GM23338 (cell line): Measurements from ENCODE around the gene PRTFDC1. TPM values are rescaled to one million over a fixed set of nuclear protein-coding genes. Genes with fewer than 3 reads are reported as not detected.

Experiments
- ATAC-seq: fragments of 200-7000 bp; cut with Tn5 transposase; 3 replicates; pipeline ENCODE4 v1.9.1; 2020
- DNase-seq: peaks from one replicate; pipeline ENCODE4 v3.0.0-alpha.2; 2015; ENCODE audit warnings: low spot score
- H2AFZ ChIP-seq: fragments of 200-600 bp; sonication (generic); 2 replicates; pipeline ENCODE4 v1.8.0; 2016; ENCODE audit warnings: antibody characterized with exemption, mild to moderate bottlenecking, moderate library complexity
- H3F3A ChIP-seq: fragments of 200-600 bp; sonication (generic); replicated peaks from 2 replicates; pipeline ENCODE4 v1.8.0; 2017; ENCODE audit warnings: antibody characterized with exemption, mixed run types, low read depth
- H3K27ac ChIP-seq: fragments of 200-600 bp; sonication (generic); 2 replicates; pipeline ENCODE4 v1.6.1; 2016; ENCODE audit warnings: low read depth
- H3K27me3 ChIP-seq: fragments of 200-600 bp; sonication (generic); 2 replicates; pipeline ENCODE4 v1.8.0; 2016; ENCODE audit warnings: mild to moderate bottlenecking, mixed run types, moderate library complexity; ENCODE audit not compliant: insufficient read depth
- H3K36me3 ChIP-seq: fragments of 200-600 bp; sonication (generic); 2 replicates; pipeline ENCODE4 v1.8.0; 2016; ENCODE audit warnings: mild to moderate bottlenecking; ENCODE audit not compliant: insufficient read depth
- H3K4me1 ChIP-seq: fragments of 200-600 bp; sonication (generic); 2 replicates; pipeline ENCODE4 v1.8.0; 2016; ENCODE audit warnings: mild to moderate bottlenecking, moderate library complexity; ENCODE audit not compliant: insufficient read depth
- H3K4me2 ChIP-seq: fragments of 200-600 bp; sonication (generic); 2 replicates; pipeline ENCODE4 v1.7.1; 2017; ENCODE audit warnings: mixed run types
- H3K4me3 ChIP-seq: fragments of 200-600 bp; sonication (generic); 2 replicates; pipeline ENCODE4 v1.6.1; 2016; ENCODE audit warnings: mixed run types
- H3K79me2 ChIP-seq: fragments of 200-600 bp; sonication (generic); replicated peaks from 2 replicates; pipeline ENCODE4 v1.8.0; 2017; ENCODE audit warnings: mild to moderate bottlenecking; ENCODE audit not compliant: insufficient read depth
- H3K9me2 ChIP-seq: fragments of 200-600 bp; sonication (generic); 2 replicates; pipeline ENCODE4 v1.8.0; 2017; ENCODE audit not compliant: insufficient read depth
- H4K20me1 ChIP-seq: fragments of 200-600 bp; sonication (generic); replicated peaks from 2 replicates; pipeline ENCODE4 v1.8.0; 2017; ENCODE audit warnings: mild to moderate bottlenecking; ENCODE audit not compliant: insufficient read depth
- H3K27ac Mint-ChIP-seq: 2 replicates; pipeline ENCODE4 v1.8.0; 2020; ENCODE audit warnings: inconsistent platforms, mild to moderate bottlenecking, moderate library complexity, mixed read lengths
- H3K27me3 Mint-ChIP-seq: 3 replicates; pipeline ENCODE4 v1.8.0; 2022; ENCODE audit warnings: low read depth, mild to moderate bottlenecking, moderate library complexity, mixed read lengths, inconsistent platforms; ENCODE audit not compliant: insufficient read depth, poor library complexity
- H3K36me3 Mint-ChIP-seq: 3 replicates; pipeline ENCODE4 v1.8.0; 2021; ENCODE audit warnings: low read depth, mild to moderate bottlenecking, inconsistent platforms, moderate library complexity, mixed read lengths
- H3K4me1 Mint-ChIP-seq: 3 replicates; pipeline ENCODE4 v1.8.0; 2020; ENCODE audit warnings: mild to moderate bottlenecking, inconsistent platforms, mixed read lengths
- H3K4me3 Mint-ChIP-seq: 3 replicates; pipeline ENCODE4 v1.8.0; 2021; ENCODE audit warnings: moderate library complexity, mild to moderate bottlenecking, inconsistent platforms, mixed read lengths
- H3K9me3 Mint-ChIP-seq: 3 replicates; pipeline ENCODE4 v1.8.0; 2020; ENCODE audit warnings: moderate library complexity, mild to moderate bottlenecking, inconsistent platforms, mixed read lengths
- EZH2 ChIP-seq: fragments of 200-600 bp; sonication (generic); IDR thresholded peaks from one replicate; pipeline ENCODE4 v1.8.0; 2017; ENCODE audit warnings: antibody characterized with exemption, mild to moderate bottlenecking, low read depth; ENCODE audit not compliant: unreplicated experiment
- EZH2phosphoT487 ChIP-seq: fragments of 200-600 bp; sonication (generic); IDR thresholded peaks from one replicate; pipeline ENCODE4 v1.8.1; 2018; ENCODE audit warnings: antibody characterized with exemption; ENCODE audit not compliant: unreplicated experiment
- JUNB ChIP-seq: IDR thresholded peaks from one replicate; pipeline ENCODE4 v1.6.1; 2016; ENCODE audit warnings: antibody characterized with exemption; ENCODE audit not compliant: unreplicated experiment
- NANOG ChIP-seq: IDR thresholded peaks from 2 replicates; pipeline ENCODE4 v1.6.1; 2016; ENCODE audit warnings: antibody characterized with exemption, borderline replicate concordance
- POLR2AphosphoS5 ChIP-seq: IDR thresholded peaks from 2 replicates; pipeline ENCODE4 v1.6.1; 2016; ENCODE audit warnings: antibody characterized with exemption, low read depth
- ZNF114 ChIP-seq: fragments of 250-450 bp; sonication (Bioruptor Pico); IDR thresholded peaks from 2 replicates; pipeline ENCODE4 v1.5.0; 2020; ENCODE audit warnings: mild to moderate bottlenecking, moderate library complexity
- polyA plus RNA-seq: library from polyadenylated mRNA; unstranded; fragments of >200 nt; fragmentation: Nextera tagmentation; extraction: Ambion mirVana; gene quantifications from 2 replicates; pipeline ENCODE4 v1.2.1, GENCODE V29; 2016
- total RNA-seq: library from RNA; depleted of rRNA; stranded (reverse); fragments of >200 nt; shearing (Covaris generic); gene quantifications from 2 replicates; pipeline ENCODE4 v1.2.3, GENCODE V29; 2014
- TF ChIP-seq, protein P1 (sequence below): fragments of 250-450 bp; sonication (Bioruptor Pico); IDR thresholded peaks from 2 replicates; pipeline ENCODE4 v1.5.0; 2020; ENCODE audit warnings: mild to moderate bottlenecking, moderate library complexity
- TF ChIP-seq, protein P2 (sequence below), 2 experiments: fragments of 200-600 bp in 1 of 2; sonication (generic) in 1 of 2; conservative IDR thresholded peaks; 2 replicates each; pipeline versions ENCODE4 v1.5.1 to v1.6.1; 2016 to 2017; ENCODE audit warnings: antibody characterized with exemption in 2 of 2, low read depth in 2 of 2, mild to moderate bottlenecking in 2 of 2, moderate library complexity in 1 of 2
- TF ChIP-seq, protein P3 (sequence below): IDR thresholded peaks from 2 replicates; pipeline ENCODE4 v1.6.1; 2016; ENCODE audit warnings: antibody characterized with exemption

Gene PRTFDC1
- total and polyA plus RNA-seq, 2 experiments from 2014 or later: 7.9 to 9.1 TPM

DNA sequence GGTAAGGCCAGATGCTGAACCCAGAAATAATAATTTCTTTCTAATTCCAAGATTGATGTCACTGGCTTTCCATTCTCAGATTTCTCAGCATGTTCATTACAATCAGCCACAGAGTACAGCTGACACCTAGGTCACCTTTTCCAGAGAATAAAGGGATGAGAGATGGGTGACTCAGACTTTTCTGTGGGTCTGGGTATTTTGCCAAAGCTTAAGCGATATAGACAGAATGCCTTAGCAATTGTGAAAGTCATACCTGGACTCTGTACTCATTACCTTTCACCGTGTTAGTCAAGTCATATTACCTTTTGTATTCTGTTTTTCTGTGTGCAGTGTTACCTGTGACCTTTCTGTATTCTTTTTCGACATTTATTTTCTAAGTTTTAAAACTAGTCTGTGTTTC, 10.6 kb upstream of the PRTFDC1 start:
- no peak overlapping the region for H3K27ac ChIP-seq
- no peaks in the 10 kb centered on the region for H3K79me2 ChIP-seq
- Mint-ChIP-seq H3K4me1 (peaks cover 16% of the 10 kb centered on the region), H3K27ac (no peak overlapping the region), H3K27me3 (peaks cover 2% of the 10 kb centered on the region), H3K4me3 (no peak overlapping the region), H3K36me3 (no peaks in the 10 kb centered on the region), H3K9me3 (no peaks in the 10 kb centered on the region)
- DNase-seq: no peak
- no peaks in the 10 kb centered on the region for H3F3A ChIP-seq
- H3K4me3 ChIP-seq: no peak overlapping the region
- peaks cover 3% of the 10 kb centered on the region; the same call in 1 of the 2 replicates for H3K4me1 ChIP-seq
- H3K27me3 ChIP-seq: no peaks in the 10 kb centered on the region
- H3K36me3 ChIP-seq: no peaks in the 10 kb centered on the region
- H3K4me2 ChIP-seq: no peak overlapping the region
- H3K9me2 ChIP-seq: no peaks in the 10 kb centered on the region
- TF ChIP-seq JUNB: no peak
- TF ChIP-seq, protein P1, sequence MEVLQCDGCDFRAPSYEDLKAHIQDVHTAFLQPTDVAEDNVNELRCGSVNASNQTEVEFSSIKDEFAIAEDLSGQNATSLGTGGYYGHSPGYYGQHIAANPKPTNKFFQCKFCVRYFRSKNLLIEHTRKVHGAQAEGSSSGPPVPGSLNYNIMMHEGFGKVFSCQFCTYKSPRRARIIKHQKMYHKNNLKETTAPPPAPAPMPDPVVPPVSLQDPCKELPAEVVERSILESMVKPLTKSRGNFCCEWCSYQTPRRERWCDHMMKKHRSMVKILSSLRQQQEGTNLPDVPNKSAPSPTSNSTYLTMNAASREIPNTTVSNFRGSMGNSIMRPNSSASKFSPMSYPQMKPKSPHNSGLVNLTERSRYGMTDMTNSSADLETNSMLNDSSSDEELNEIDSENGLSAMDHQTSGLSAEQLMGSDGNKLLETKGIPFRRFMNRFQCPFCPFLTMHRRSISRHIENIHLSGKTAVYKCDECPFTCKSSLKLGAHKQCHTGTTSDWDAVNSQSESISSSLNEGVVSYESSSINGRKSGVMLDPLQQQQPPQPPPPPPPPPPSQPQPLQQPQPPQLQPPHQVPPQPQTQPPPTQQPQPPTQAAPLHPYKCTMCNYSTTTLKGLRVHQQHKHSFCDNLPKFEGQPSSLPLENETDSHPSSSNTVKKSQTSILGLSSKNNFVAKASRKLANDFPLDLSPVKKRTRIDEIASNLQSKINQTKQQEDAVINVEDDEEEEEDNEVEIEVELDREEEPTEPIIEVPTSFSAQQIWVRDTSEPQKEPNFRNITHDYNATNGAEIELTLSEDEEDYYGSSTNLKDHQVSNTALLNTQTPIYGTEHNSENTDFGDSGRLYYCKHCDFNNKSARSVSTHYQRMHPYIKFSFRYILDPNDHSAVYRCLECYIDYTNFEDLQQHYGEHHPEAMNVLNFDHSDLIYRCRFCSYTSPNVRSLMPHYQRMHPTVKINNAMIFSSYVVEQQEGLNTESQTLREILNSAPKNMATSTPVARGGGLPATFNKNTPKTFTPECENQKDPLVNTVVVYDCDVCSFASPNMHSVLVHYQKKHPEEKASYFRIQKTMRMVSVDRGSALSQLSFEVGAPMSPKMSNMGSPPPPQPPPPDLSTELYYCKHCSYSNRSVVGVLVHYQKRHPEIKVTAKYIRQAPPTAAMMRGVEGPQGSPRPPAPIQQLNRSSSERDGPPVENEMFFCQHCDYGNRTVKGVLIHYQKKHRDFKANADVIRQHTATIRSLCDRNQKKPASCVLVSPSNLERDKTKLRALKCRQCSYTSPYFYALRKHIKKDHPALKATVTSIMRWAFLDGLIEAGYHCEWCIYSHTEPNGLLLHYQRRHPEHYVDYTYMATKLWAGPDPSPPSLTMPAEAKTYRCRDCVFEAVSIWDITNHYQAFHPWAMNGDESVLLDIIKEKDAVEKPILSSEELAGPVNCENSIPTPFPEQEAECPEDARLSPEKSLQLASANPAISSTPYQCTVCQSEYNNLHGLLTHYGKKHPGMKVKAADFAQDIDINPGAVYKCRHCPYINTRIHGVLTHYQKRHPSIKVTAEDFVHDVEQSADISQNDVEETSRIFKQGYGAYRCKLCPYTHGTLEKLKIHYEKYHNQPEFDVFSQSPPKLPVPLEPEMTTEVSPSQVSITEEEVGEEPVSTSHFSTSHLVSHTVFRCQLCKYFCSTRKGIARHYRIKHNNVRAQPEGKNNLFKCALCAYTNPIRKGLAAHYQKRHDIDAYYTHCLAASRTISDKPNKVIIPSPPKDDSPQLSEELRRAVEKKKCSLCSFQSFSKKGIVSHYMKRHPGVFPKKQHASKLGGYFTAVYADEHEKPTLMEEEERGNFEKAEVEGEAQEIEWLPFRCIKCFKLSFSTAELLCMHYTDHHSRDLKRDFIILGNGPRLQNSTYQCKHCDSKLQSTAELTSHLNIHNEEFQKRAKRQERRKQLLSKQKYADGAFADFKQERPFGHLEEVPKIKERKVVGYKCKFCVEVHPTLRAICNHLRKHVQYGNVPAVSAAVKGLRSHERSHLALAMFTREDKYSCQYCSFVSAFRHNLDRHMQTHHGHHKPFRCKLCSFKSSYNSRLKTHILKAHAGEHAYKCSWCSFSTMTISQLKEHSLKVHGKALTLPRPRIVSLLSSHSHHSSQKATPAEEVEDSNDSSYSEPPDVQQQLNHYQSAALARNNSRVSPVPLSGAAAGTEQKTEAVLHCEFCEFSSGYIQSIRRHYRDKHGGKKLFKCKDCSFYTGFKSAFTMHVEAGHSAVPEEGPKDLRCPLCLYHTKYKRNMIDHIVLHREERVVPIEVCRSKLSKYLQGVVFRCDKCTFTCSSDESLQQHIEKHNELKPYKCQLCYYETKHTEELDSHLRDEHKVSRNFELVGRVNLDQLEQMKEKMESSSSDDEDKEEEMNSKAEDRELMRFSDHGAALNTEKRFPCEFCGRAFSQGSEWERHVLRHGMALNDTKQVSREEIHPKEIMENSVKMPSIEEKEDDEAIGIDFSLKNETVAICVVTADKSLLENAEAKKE (CRISPR knock-in tag): no peak
- TF ChIP-seq EZH2: no peak
- TF ChIP-seq, protein P2, sequence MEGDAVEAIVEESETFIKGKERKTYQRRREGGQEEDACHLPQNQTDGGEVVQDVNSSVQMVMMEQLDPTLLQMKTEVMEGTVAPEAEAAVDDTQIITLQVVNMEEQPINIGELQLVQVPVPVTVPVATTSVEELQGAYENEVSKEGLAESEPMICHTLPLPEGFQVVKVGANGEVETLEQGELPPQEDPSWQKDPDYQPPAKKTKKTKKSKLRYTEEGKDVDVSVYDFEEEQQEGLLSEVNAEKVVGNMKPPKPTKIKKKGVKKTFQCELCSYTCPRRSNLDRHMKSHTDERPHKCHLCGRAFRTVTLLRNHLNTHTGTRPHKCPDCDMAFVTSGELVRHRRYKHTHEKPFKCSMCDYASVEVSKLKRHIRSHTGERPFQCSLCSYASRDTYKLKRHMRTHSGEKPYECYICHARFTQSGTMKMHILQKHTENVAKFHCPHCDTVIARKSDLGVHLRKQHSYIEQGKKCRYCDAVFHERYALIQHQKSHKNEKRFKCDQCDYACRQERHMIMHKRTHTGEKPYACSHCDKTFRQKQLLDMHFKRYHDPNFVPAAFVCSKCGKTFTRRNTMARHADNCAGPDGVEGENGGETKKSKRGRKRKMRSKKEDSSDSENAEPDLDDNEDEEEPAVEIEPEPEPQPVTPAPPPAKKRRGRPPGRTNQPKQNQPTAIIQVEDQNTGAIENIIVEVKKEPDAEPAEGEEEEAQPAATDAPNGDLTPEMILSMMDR (conservative IDR thresholded peaks at IDR 0.05; ENCODE audit: low read depth in 2 of 2): no peak
- TF ChIP-seq, protein P3, sequence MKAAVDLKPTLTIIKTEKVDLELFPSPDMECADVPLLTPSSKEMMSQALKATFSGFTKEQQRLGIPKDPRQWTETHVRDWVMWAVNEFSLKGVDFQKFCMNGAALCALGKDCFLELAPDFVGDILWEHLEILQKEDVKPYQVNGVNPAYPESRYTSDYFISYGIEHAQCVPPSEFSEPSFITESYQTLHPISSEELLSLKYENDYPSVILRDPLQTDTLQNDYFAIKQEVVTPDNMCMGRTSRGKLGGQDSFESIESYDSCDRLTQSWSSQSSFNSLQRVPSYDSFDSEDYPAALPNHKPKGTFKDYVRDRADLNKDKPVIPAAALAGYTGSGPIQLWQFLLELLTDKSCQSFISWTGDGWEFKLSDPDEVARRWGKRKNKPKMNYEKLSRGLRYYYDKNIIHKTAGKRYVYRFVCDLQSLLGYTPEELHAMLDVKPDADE: no peak
- TF ChIP-seq NANOG: no peak
- no peak for TF ChIP-seq ZNF114 (CRISPR knock-in tag)
- no peak for TF ChIP-seq POLR2AphosphoS5
- no peak for TF ChIP-seq EZH2phosphoT487
- H4K20me1 ChIP-seq: no peaks in the 10 kb centered on the region
- ATAC-seq: no peak
- no peak overlapping the region for H2AFZ ChIP-seq
